ENCODE measurements around the gene VSIR. TPM values are rescaled to one million over a fixed set of nuclear protein-coding genes. Genes with fewer than 3 reads are reported as not detected.
A peak's percentile ranks its signal among the peaks of the same experiment; 100 is the strongest.

The VSIR gene
- total RNA-seq, 2 donors from 2014 or later = 14.8 to 17.1 TPM

DNA sequence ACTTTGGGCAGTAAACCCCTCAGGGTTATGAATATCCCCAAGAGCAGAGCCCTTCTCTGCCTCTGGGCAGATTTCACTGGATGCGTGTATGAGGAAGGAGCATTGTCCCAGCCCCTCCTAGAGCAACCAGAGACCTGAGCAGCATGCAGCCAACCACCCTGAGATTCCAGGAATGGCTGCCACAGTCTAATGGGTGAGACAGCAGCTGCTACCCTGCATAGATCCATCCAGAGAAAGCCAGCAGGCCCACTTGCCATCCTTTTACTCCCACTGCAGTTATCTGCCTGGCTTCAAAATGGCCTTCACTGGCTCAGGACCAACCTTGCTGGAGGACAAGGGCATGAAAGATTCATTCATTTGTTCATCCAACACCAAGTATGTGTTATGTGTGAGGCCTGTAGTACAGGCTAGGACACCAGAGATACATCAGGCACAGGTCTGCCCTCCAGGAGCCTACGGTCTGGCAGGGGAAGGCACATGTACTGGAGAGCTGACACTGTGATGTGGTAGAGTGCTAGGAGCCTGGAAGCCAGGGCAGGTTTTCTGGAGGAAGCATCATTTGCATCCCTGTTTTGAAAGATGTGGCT, 27.6 kb downstream of the VSIR start:
- no peak overlapping the region for H3K4me3 ChIP-seq
- WGBS, 2 donors = 79 to 80% methylated on average over 1 to 2 of the region's 2 CpGs
- H3K27ac ChIP-seq = peak overlapping the region in 3 of 4 donors; percentile 32 to 67 (median 52)
- H3K36me3 ChIP-seq (replicated peaks in 1 of 2; ENCODE audit: insufficient read depth in 1 of 2, low read depth in 2 of 2) = peaks cover 0 to 2% of the 10 kb centered on the region in 2 donors
- no peak for ATAC-seq
- intact Hi-C loops (cut with DNase I) = no loop called here
- H3K4me1 ChIP-seq = peaks cover 30% of the 10 kb centered on the region
- DNase-seq = no peak
- TF ChIP-seq POLR2A (IDR thresholded peaks at IDR 0.05) (no peak), CTCF (IDR thresholded peaks at IDR 0.05) (no peak)
- H3K27me3 ChIP-seq = no peaks in the 10 kb centered on the region
- H3K9me3 ChIP-seq = no peaks in the 10 kb centered on the region

DNA sequence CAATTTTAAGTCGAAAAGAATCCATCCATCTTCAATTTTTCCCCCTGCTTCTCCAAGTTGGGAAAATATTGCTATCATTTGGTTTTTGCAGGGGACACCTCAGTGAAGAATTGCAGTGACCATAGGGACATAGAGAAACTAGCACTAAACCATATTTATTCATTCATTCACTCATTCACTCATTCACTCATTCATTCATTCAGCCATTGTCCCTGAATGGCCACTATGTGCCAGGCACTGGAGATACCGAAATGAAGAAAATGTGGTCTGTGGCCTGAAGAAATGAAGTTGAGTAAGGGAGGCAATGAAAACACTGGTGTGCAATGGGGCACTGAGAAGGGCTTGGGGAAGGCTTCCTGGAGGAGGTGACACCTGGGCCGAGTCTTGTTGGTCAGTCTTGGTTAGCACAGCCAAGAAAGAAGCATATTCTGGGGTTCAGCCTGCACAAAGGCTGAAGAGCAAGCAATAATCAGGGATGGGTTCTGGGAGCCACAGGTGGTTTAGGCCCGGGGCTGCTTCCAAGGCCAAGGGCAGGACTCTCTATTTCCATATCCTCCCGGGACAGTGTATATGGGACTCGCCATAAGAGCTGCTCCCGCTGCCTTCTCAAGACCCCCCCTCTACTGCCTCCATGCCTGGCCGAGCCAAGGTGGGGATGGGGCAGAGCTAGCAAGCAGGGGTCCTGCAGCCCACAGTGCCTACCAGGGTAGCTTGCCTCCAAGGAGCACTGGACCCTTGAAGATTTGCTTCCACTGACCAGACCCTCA, 28.2 kb downstream of the VSIR start:
- H3K4me3 ChIP-seq = no peak overlapping the region
- ATAC-seq (no peak), DNase-seq (no peak)
- H3K27me3 ChIP-seq = no peaks in the 10 kb centered on the region
- no peak for TF ChIP-seq CTCF (IDR thresholded peaks at IDR 0.05)
- no peak for TF ChIP-seq POLR2A (IDR thresholded peaks at IDR 0.05)
- intact Hi-C loops (cut with DNase I) = no loop called here
- H3K4me1 ChIP-seq = peaks cover 30% of the 10 kb centered on the region
- no peaks in the 10 kb centered on the region for H3K9me3 ChIP-seq
- no peaks in the 10 kb centered on the region for H3K36me3 ChIP-seq (replicated peaks in 1 of 2; ENCODE audit: insufficient read depth in 1 of 2, low read depth in 2 of 2)
- no peak overlapping the region for H3K27ac ChIP-seq
- WGBS, 2 donors = 72 to 78% methylated on average over 5 to 8 of the region's 8 CpGs

DNA sequence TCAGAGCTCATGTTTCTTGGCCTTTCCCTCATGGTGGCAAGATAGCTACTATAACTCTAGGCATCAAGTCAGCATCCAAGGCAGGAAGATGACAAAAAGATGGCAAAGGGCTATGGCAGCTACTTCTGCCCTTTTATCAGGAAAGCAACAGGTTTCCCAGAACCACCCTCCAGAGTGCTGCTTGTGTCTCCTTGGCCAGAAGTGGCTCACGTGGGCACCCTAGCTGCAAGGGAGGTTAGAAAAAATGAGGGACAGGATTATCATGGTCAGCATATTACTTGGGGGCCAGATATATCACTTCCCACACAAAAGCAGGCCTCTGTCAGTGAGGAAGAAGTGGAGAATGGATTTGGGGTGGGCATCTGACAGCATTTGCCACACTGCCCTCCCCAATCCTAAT, 29.5 kb downstream of the VSIR start:
- peaks cover 27% of the 10 kb centered on the region for H3K4me1 ChIP-seq
- intact Hi-C loops (cut with DNase I) = no loop called here
- TF ChIP-seq CTCF (IDR thresholded peaks at IDR 0.05) (no peak), POLR2A (IDR thresholded peaks at IDR 0.05) (no peak)
- ATAC-seq (no peak), DNase-seq (no peak)
- no peak overlapping the region for H3K27ac ChIP-seq
- no peak overlapping the region for H3K4me3 ChIP-seq
- no peaks in the 10 kb centered on the region for H3K9me3 ChIP-seq
- WGBS, 2 donors = 83 to 95% methylated on average over 1 of the region's 1 CpG
- no peaks in the 10 kb centered on the region for H3K27me3 ChIP-seq
- no peaks in the 10 kb centered on the region for H3K36me3 ChIP-seq (replicated peaks in 1 of 2; ENCODE audit: insufficient read depth in 1 of 2, low read depth in 2 of 2)

- no peaks in the 10 kb centered on the region for H3K36me3 ChIP-seq (replicated peaks in 1 of 2; ENCODE audit: insufficient read depth in 1 of 2, low read depth in 2 of 2)
- no peak overlapping the region for H3K27ac ChIP-seq
- H3K9me3 ChIP-seq = no peaks in the 10 kb centered on the region
- no peaks in the 10 kb centered on the region for H3K27me3 ChIP-seq
- H3K4me3 ChIP-seq = no peak overlapping the region
- no peak for DNase-seq
- ATAC-seq = no peak
- no peak for TF ChIP-seq POLR2A (IDR thresholded peaks at IDR 0.05)
- TF ChIP-seq CTCF (IDR thresholded peaks at IDR 0.05) = no peak
- intact Hi-C loops (cut with DNase I) = no loop called here
- H3K4me1 ChIP-seq = peaks cover 21% of the 10 kb centered on the region
- 81 to 88% methylated on average over 4 of the region's 4 CpGs for WGBS, 2 donors
Observed at GRCh38 chr10:71743089-71743838, 30.1 kb downstream of the VSIR start.
